ENCODE results near the gene RABGEF1.
"Not testable (repeated sequence)": the region's sequence is repeated elsewhere in the genome, so short reads cannot be mapped to it uniquely, and the experiment has no call there.

Gene RABGEF1

DNA sequence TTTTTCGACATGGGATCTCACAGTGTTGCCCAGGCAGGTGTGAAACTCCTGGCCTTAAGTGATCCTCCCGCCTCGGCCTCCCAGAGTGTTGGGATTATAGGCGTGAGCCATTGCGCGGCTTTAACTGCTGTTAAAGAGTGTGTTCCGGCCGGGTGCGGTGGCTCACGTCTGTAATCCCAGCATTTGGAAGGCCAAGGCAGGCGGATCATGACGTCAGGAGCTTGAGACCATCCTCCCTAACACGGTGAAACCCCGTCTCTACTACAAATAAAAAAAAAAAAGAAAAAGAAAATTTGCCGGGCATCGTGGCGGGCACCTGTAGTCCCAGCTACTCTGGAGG lies 1.1 kb downstream of the RABGEF1 start:
- ChIA-PET CTCF (interaction anchor here (0.7 kb wide), 1 partner anchor 209 kb away, joined by 3 read pairs; no protein-coding TSS in a partner anchor), POLR2A (ENCODE audit: low non-redundant PET) (no interaction called here)
- TF ChIP-seq, protein P1, sequence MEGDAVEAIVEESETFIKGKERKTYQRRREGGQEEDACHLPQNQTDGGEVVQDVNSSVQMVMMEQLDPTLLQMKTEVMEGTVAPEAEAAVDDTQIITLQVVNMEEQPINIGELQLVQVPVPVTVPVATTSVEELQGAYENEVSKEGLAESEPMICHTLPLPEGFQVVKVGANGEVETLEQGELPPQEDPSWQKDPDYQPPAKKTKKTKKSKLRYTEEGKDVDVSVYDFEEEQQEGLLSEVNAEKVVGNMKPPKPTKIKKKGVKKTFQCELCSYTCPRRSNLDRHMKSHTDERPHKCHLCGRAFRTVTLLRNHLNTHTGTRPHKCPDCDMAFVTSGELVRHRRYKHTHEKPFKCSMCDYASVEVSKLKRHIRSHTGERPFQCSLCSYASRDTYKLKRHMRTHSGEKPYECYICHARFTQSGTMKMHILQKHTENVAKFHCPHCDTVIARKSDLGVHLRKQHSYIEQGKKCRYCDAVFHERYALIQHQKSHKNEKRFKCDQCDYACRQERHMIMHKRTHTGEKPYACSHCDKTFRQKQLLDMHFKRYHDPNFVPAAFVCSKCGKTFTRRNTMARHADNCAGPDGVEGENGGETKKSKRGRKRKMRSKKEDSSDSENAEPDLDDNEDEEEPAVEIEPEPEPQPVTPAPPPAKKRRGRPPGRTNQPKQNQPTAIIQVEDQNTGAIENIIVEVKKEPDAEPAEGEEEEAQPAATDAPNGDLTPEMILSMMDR (conservative IDR thresholded peaks at IDR 0.05; ENCODE audit: low read depth) = no peak
- peak overlapping the region; percentile 92 for H3K27ac ChIP-seq
- DNase-seq (ENCODE audit: low spot score) = no peak

DNA sequence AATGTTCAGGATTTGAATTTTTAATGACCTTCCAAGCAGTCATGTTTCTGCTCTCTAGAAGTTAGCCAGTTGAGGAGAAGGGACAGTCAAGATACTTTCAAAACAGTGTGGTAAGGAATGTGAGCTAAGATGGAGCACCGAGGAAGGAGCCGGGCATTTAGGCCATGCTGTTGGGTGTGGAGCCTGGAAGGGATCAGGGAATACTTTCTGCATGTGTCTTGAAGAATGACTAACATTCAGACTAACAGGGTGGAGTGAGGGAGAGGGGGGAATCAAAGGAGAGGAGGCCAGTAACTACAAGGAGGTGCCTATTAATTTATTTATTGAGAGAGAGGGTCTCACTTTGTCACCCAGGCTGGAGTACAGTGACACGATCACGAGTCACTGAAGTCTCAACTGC lies 1.8 kb downstream of the RABGEF1 start:
- CTCF ChIA-PET; POLR2A ChIA-PET (ENCODE audit: low non-redundant PET): not testable (repeated sequence)
- peak overlapping the region; percentile 92 for H3K27ac ChIP-seq
- DNase-seq (ENCODE audit: low spot score) = peak; percentile 49

DNA sequence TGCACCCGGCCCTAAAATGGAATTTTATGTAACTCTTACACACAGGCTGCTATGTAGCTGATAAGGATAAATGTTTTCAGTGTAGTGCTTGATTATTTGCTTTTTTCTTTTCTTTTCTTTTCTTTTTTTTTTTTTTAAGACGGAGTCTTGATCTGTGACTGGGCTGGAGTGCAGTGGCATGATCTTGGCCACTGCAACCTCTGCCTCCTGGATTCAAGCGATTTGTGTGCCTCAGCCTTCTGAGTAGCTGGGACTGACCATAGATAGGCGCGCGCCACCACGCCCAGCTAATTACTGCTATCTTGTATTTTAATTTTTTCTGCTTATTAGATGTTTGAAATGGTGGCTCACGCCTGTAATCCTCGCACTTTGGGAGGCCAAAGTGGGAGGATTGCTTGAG lies 3.4 kb downstream of the RABGEF1 start:
- DNase-seq (ENCODE audit: low spot score) = no peak
- CTCF ChIA-PET = interaction anchor here (0.7 kb wide), 1 partner anchor 53 kb away, joined by 6 read pairs; no protein-coding TSS in a partner anchor
- H3K27ac ChIP-seq = peak overlapping the region; percentile 92
- POLR2A ChIA-PET (ENCODE audit: low non-redundant PET) = no interaction called here
- TF ChIP-seq, protein P1 (conservative IDR thresholded peaks at IDR 0.05; ENCODE audit: low read depth) = no peak

DNA sequence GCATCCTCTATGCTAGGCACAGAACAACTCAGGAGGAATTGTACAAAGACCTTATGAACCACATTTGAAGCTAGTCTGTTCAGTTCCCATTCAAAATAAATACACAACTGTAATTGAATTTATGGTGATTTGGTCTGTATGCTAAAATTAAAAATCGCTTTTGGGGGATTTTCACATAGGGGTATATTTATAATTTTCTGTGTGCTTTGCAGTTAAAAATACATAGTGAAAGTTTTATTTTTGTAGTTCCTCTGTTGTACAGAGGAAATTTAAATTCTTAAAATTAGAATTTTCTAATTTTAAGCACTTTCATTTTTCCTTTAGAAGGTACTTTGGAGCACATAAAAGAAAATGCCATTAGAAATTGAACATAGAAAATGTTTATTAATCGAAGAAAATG lies 6.9 kb downstream of the RABGEF1 start:
- ChIA-PET POLR2A (ENCODE audit: low non-redundant PET) (no interaction called here), CTCF (no interaction called here)
- no peak overlapping the region for H3K27ac ChIP-seq
- TF ChIP-seq, protein P1 (conservative IDR thresholded peaks at IDR 0.05; ENCODE audit: low read depth) = no peak
- DNase-seq (ENCODE audit: low spot score) = no peak

DNA sequence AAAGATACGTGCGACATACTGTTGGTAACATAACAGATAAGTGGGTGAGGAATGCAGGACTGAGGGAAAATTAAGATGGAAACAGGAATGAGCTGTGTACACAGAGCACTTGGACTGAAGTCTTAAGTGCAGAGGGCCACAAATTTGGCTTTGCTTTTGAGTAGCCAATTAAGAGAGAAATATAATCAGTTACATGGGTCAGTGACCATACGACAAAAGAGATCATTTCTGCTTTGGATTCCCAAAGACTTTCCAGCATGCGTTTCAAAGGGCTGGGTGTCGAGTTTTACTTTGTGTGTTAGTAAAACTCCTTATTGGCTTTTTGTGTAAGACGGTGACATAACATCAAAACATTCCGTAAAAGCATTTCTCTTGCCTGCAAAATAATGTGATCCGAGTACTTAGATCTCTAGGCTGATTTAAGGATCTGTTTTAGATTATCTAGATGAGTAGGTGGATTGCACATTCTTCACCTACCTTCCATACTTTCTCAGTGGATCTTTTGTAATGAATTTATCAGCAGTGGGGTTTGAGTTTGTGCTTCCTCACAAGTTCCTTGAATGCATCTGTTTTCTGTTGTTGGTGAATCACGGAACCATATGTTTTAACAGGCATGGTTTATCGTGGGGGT lies 7.5 kb downstream of the RABGEF1 start:
- POLR2A ChIA-PET (ENCODE audit: low non-redundant PET) = no interaction called here
- DNase-seq (ENCODE audit: low spot score) = no peak
- no peak overlapping the region for H3K27ac ChIP-seq
- CTCF ChIA-PET = no interaction called here
- TF ChIP-seq, protein P1 (conservative IDR thresholded peaks at IDR 0.05; ENCODE audit: low read depth) = no peak

DNA sequence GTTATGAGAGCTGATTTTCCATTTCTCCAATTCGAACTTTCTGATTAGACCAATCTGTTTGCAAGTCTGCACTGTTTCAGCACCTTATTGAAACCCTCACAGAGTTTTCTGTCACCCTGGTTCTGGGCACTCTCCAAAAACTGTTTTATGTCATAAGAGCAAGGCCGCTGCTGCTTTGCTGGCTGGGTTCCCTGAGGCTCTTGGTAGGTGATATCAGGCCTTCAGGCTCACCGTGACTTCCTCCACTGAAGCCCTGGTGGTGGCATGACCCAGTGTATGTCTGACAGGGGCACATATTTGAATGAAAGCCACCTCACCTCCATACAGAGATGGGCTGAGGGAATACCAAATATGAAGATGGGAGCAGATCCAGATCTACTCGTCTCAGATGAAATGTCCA lies 8.3 kb downstream of the RABGEF1 start:
- DNase-seq (ENCODE audit: low spot score) = no peak
- ChIA-PET CTCF (no interaction called here), POLR2A (ENCODE audit: low non-redundant PET) (no interaction called here)
- TF ChIP-seq, protein P1 (conservative IDR thresholded peaks at IDR 0.05; ENCODE audit: low read depth) = no peak
- no peak overlapping the region for H3K27ac ChIP-seq

DNA sequence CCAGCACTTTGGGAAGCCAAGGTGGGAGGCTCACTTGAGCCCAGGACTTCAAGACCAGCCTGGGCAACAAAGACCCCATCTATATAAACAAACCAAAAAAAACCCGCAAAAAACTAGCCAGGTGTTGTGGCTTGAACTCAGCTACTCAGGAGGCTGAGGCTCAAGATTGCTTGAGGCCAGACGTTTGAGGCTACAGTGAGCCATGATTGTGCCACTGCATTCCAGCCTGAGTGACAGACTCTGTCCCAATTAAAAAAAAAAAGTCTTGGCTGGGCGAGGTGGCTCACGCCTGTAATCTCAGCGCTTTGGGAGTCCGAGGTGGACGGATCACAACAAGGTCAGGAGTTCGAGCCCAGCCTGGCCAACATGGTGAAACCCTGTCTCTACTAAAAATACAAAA lies 11.4 kb downstream of the RABGEF1 start:
- TF ChIP-seq, protein P1 (conservative IDR thresholded peaks at IDR 0.05; ENCODE audit: low read depth) = no peak
- CTCF ChIA-PET = interaction anchor here (0.7 kb wide), 1 partner anchor 100 kb away, joined by 4 read pairs; no protein-coding TSS in a partner anchor
- POLR2A ChIA-PET (ENCODE audit: low non-redundant PET) = no interaction called here
- peak overlapping the region; percentile 9; the same call in 1 of the 2 replicates for H3K27ac ChIP-seq
- no peak for DNase-seq (ENCODE audit: low spot score)
